ENCODE measurements around the gene TBC1D1. TPM values are rescaled to one million over a fixed set of nuclear protein-coding genes. Genes with fewer than 3 reads are reported as not detected.

The TBC1D1 gene
- total RNA-seq, 1 donor = 72.6 TPM

DNA sequence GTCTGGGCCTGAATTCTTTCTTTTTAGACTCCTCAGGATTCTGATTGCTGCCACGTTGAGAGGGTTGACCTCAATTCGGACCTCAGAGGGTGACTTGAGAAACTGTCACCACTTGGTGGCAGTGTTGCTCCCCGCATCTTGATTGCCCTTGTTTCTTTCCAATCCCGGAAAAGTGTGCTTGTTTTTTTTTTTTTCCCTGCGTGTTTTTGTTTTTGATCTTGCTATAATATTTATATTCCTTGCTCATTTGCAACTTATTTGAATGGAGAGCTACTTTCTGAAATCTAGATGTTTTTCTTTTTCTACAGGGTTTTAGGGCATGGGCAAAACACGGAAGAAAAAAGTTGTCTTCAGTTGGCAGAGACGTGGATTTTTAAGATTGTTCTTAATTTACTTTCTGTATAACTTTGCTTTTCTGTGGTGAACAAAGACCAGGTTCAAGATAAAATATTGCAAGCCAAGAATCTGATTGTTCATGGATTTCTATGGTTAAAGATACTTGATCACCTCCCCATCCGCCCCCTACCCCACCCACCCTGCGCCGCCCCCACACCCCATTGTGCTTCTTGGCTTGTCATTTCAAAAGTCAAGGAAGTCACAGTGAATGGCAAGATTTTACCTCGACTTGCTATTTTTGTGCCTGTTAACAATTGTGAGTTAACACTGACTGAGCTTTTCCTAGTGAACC, 171.3 kb downstream of the TBC1D1 start:
- Histone ChIP-seq H3K9me3 (ENCODE audit: low read depth, low read length) (no peaks in the 10 kb centered on the region), H3K4me3 (ENCODE audit: low read length) (no peak overlapping the region), H3K27me3 (ENCODE audit: insufficient read depth, low read length) (no peaks in the 10 kb centered on the region), H3K4me1 (ENCODE audit: insufficient read depth, low read length) (peaks cover 10% of the 10 kb centered on the region)

DNA sequence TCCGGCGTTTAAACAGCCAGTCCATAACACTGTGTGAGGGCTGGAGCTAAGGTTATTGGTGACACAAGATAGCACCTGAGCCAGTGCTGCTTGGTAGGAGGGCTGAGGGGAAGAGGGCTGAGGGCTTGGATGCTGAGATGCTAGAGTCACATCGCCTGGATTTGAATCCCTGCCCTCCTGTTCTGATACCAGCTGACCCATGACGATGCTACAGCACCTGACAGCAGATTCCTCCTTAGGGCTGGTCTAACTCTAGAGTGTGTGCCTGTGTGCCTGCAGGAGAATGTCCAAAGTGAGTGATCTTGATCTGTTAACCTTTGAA, 171.9 kb downstream of the TBC1D1 start:
- no peaks in the 10 kb centered on the region for H3K27me3 ChIP-seq (ENCODE audit: insufficient read depth, low read length)
- no peaks in the 10 kb centered on the region for H3K9me3 ChIP-seq (ENCODE audit: low read depth, low read length)
- no peak overlapping the region for H3K4me3 ChIP-seq (ENCODE audit: low read length)
- H3K4me1 ChIP-seq (ENCODE audit: insufficient read depth, low read length) = peaks cover 15% of the 10 kb centered on the region

GRCh38 chr4:38065176-38065575, 174.3 kb downstream of the TBC1D1 start:
- no peak overlapping the region for H3K4me3 ChIP-seq (ENCODE audit: low read length)
- H3K9me3 ChIP-seq (ENCODE audit: low read depth, low read length) = no peaks in the 10 kb centered on the region
- H3K27me3 ChIP-seq (ENCODE audit: insufficient read depth, low read length) = no peaks in the 10 kb centered on the region
- H3K4me1 ChIP-seq (ENCODE audit: insufficient read depth, low read length) = peaks cover 35% of the 10 kb centered on the region

GRCh38 chr4:38065900-38066299, 175.0 kb downstream of the TBC1D1 start:
- H3K4me3 ChIP-seq (ENCODE audit: low read length) = no peak overlapping the region
- H3K9me3 ChIP-seq (ENCODE audit: low read depth, low read length) = no peaks in the 10 kb centered on the region
- peaks cover 35% of the 10 kb centered on the region for H3K4me1 ChIP-seq (ENCODE audit: insufficient read depth, low read length)
- H3K27me3 ChIP-seq (ENCODE audit: insufficient read depth, low read length) = no peaks in the 10 kb centered on the region

DNA sequence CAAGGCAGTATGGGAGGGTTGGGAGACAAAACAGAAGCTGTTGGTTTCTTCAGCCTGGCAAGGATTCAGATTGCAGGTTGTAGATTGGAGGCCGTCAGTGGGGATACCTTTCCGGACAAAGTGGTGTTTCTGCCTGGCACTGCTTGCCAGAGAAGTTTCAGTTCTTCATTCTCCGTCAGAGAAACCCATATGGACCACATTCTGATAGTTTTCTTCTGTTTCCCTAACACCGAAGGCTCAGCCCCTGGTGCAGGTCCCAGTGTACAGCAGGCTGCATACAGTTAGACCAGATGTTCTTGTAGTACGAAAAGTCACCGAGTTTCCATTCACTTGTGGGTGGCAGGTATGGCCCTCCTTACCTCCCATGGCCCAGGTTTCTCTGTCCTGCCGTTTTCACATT, 176.6 kb downstream of the TBC1D1 start:
- no peak overlapping the region for H3K4me3 ChIP-seq (ENCODE audit: low read length)
- H3K4me1 ChIP-seq (ENCODE audit: insufficient read depth, low read length) = peaks cover 45% of the 10 kb centered on the region
- no peaks in the 10 kb centered on the region for H3K27me3 ChIP-seq (ENCODE audit: insufficient read depth, low read length)
- no peaks in the 10 kb centered on the region for H3K9me3 ChIP-seq (ENCODE audit: low read depth, low read length)

GRCh38 chr4:38068107-38068506, 177.2 kb downstream of the TBC1D1 start:
- no peak overlapping the region for H3K4me3 ChIP-seq (ENCODE audit: low read length)
- peaks cover 51% of the 10 kb centered on the region for H3K4me1 ChIP-seq (ENCODE audit: insufficient read depth, low read length)
- no peaks in the 10 kb centered on the region for H3K27me3 ChIP-seq (ENCODE audit: insufficient read depth, low read length)
- H3K9me3 ChIP-seq (ENCODE audit: low read depth, low read length) = no peaks in the 10 kb centered on the region

GRCh38 chr4:38069271-38069760, 178.4 kb downstream of the TBC1D1 start:
- Histone ChIP-seq H3K4me1 (ENCODE audit: insufficient read depth, low read length) (peaks cover 63% of the 10 kb centered on the region), H3K9me3 (ENCODE audit: low read depth, low read length) (no peaks in the 10 kb centered on the region), H3K4me3 (ENCODE audit: low read length) (no peak overlapping the region), H3K27me3 (ENCODE audit: insufficient read depth, low read length) (no peaks in the 10 kb centered on the region)

DNA sequence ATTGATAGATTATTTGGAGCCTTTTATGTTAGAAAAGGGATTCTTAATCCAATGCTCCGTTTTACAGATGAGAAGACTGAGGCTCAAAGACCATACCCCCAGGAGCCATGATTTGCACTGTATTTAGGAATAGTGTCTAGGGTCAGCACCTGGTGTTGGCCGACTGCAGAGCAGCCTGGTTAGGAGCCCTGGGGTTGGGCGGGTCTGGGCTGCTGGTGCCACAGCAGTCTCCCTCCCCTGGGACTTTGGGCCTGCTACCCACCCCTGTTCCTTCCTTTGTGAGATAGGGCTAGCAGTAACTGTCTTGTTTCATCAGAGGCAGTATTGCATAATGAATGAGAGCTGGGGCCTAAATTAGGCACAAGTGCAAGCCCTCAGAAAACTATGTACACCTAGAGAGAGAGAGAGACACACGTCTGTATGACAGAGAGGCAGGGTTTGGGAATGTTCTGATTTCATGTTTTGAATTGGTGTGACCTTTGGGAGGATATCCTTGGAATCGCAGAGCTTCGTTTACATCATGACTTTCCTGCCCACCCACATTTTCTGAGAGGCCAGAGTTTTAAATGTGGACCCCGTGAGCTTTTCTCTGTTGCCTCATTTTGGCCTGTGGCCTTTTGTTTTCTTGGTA, 181.0 kb downstream of the TBC1D1 start:
- H3K4me3 ChIP-seq (ENCODE audit: low read length) = no peak overlapping the region
- H3K4me1 ChIP-seq (ENCODE audit: insufficient read depth, low read length) = peaks cover 83% of the 10 kb centered on the region
- no peaks in the 10 kb centered on the region for H3K9me3 ChIP-seq (ENCODE audit: low read depth, low read length)
- H3K27me3 ChIP-seq (ENCODE audit: insufficient read depth, low read length) = no peaks in the 10 kb centered on the region

GRCh38 chr4:38072578-38072977, 181.7 kb downstream of the TBC1D1 start:
- Histone ChIP-seq H3K27me3 (ENCODE audit: insufficient read depth, low read length) (no peaks in the 10 kb centered on the region), H3K4me1 (ENCODE audit: insufficient read depth, low read length) (peaks cover 81% of the 10 kb centered on the region), H3K4me3 (ENCODE audit: low read length) (no peak overlapping the region), H3K9me3 (ENCODE audit: low read depth, low read length) (no peaks in the 10 kb centered on the region)

GRCh38 chr4:38073596-38074234, 182.8 kb downstream of the TBC1D1 start:
- Histone ChIP-seq H3K4me3 (ENCODE audit: low read length) (no peak overlapping the region), H3K9me3 (ENCODE audit: low read depth, low read length) (no peaks in the 10 kb centered on the region), H3K4me1 (ENCODE audit: insufficient read depth, low read length) (peaks cover 81% of the 10 kb centered on the region), H3K27me3 (ENCODE audit: insufficient read depth, low read length) (no peaks in the 10 kb centered on the region)

GRCh38 chr4:38075370-38076152, 184.7 kb downstream of the TBC1D1 start:
- Histone ChIP-seq H3K9me3 (ENCODE audit: low read depth, low read length) (no peaks in the 10 kb centered on the region), H3K4me3 (ENCODE audit: low read length) (no peak overlapping the region), H3K4me1 (ENCODE audit: insufficient read depth, low read length) (peaks cover 87% of the 10 kb centered on the region), H3K27me3 (ENCODE audit: insufficient read depth, low read length) (no peaks in the 10 kb centered on the region)

DNA sequence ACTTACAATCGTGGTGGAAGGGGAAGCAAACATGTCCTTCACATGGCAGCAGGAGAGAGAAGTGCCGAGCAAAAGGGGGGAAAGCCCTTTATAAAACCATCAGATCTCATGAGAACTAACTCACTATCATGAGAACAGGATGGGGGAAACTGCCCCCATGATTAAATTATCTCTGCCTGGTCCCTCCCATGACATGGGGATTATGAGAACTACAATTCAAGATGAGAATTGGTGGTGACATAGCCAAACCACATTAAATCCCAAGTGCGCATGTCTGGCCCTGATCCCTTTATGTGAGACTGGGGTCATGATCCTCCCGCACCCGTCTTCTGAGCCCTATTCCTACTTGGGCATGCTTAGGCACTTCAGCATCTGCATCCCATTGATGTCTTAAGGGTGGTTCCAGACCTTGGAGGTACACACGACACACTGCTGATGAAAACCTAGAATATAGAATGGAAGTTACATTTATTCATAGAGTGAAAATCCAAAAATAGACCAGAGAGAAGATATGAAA, 185.3 kb downstream of the TBC1D1 start:
- Histone ChIP-seq H3K27me3 (ENCODE audit: insufficient read depth, low read length) (no peaks in the 10 kb centered on the region), H3K9me3 (ENCODE audit: low read depth, low read length) (no peaks in the 10 kb centered on the region), H3K4me1 (ENCODE audit: insufficient read depth, low read length) (peaks cover 90% of the 10 kb centered on the region), H3K4me3 (ENCODE audit: low read length) (no peak overlapping the region)

GRCh38 chr4:38077791-38078489, 187.1 kb downstream of the TBC1D1 start:
- Histone ChIP-seq H3K9me3 (ENCODE audit: low read depth, low read length) (no peaks in the 10 kb centered on the region), H3K27me3 (ENCODE audit: insufficient read depth, low read length) (no peaks in the 10 kb centered on the region), H3K4me3 (ENCODE audit: low read length) (no peak overlapping the region), H3K4me1 (ENCODE audit: insufficient read depth, low read length) (peaks cover 88% of the 10 kb centered on the region)

DNA sequence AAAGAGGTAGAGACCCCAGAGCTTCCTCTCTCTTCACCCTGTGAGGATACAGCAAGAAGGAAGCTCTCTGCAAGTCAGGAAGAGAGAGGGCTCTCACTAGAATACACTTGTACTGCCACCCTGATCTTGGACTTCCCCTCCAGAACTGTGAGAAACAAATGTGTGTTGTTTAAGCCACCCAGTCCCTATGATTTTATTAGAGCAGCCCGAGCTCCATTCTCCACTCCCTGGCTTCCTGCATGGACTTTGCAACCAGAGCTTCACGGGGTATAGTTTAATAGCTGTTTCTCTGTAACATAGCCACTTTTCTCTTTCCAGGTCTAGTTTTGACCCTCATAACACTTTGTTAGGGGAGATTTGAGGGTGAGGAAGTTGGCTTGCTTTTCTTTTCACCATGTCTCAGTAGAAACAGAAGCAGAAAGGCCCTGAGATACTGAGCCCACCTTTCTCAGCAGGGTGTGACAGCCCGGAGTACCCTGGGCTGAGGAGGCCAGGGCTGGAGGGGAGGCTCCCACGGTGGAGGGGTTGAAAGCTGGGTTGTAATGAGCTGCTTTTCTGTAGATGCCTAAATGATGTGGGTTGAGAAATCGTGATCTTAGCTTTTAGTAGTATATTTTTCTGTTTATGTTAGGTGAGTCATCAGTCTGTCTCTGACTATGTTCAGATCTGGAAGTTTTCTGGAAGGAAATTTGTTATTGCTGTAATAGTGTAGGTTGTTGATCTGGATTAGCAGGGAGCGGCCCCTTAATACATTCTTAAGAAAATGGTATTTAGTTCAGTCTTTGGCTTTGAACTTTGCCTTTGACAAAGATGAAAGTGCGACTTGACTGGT, 187.9 kb downstream of the TBC1D1 start:
- H3K27me3 ChIP-seq (ENCODE audit: insufficient read depth, low read length) = no peaks in the 10 kb centered on the region
- peaks cover 86% of the 10 kb centered on the region for H3K4me1 ChIP-seq (ENCODE audit: insufficient read depth, low read length)
- H3K4me3 ChIP-seq (ENCODE audit: low read length) = no peak overlapping the region
- no peaks in the 10 kb centered on the region for H3K9me3 ChIP-seq (ENCODE audit: low read depth, low read length)
